NCI-H524 treated with DMSO at 0.1 percent for 48 hours (cell line): ENCODE results near the gene HEXIM2.
"Not testable (repeated sequence)": the region's sequence is repeated elsewhere in the genome, so short reads cannot be mapped to it uniquely, and the experiment has no call there.

Experiments
- DNase-seq: peaks from one replicate; lab custom pipeline; 2025; lab: John Stamatoyannopoulos, UW

HEXIM2 gene

GRCh38 chr17:45161288-45162024 is at the start of gene HEXIM2:
Gene HEXIM2, plus strand, starts transcription at chr17:45161875. Its CDS starts 919 bp downstream, at chr17:45162794.
- DNase-seq, result peak; percentile 100

GRCh38 chr17:45112559-45113423 is 48.9 kb upstream of the HEXIM2 start:
- no peak for DNase-seq

GRCh38 chr17:45113424-45113754 is 48.3 kb upstream of the HEXIM2 start:
- DNase-seq, result no peak

GRCh38 chr17:45114117-45114932 is 47.4 kb upstream of the HEXIM2 start:
- DNase-seq, result no peak

- DNase-seq, result no peak
Measured at GRCh38 chr17:45115015-45115625, 46.6 kb upstream of the HEXIM2 start.

- DNase-seq, result no peak
Measured at GRCh38 chr17:45115871-45116270, 45.8 kb upstream of the HEXIM2 start.

- DNase-seq, result peak; percentile 58
Measured at GRCh38 chr17:45116434-45117016, 45.1 kb upstream of the HEXIM2 start.

- no peak for DNase-seq
Measured at GRCh38 chr17:45117334-45117733, 44.3 kb upstream of the HEXIM2 start.

GRCh38 chr17:45117848-45118646 is 43.6 kb upstream of the HEXIM2 start:
- no peak for DNase-seq

GRCh38 chr17:45118691-45119090 is 43.0 kb upstream of the HEXIM2 start:
- no peak for DNase-seq

GRCh38 chr17:45119964-45120363 is 41.7 kb upstream of the HEXIM2 start:
- no peak for DNase-seq

- no peak for DNase-seq
Measured at GRCh38 chr17:45120558-45120957, 41.1 kb upstream of the HEXIM2 start.

GRCh38 chr17:45121055-45121454 is 40.6 kb upstream of the HEXIM2 start:
- no peak for DNase-seq

- DNase-seq, result no peak
Measured at GRCh38 chr17:45123076-45123770, 38.5 kb upstream of the HEXIM2 start.

GRCh38 chr17:45123930-45124796 is 37.5 kb upstream of the HEXIM2 start:
- no peak for DNase-seq

- not testable (repeated sequence) for DNase-seq
Measured at GRCh38 chr17:45124797-45125122, 36.9 kb upstream of the HEXIM2 start.

GRCh38 chr17:45125509-45125908 is 36.2 kb upstream of the HEXIM2 start:
- DNase-seq, result no peak

- no peak for DNase-seq
Measured at GRCh38 chr17:45127207-45127547, 34.5 kb upstream of the HEXIM2 start.

GRCh38 chr17:45127548-45128300 is 34.0 kb upstream of the HEXIM2 start:
- DNase-seq, result no peak
